ENCODE data around the gene WDR74. TPM values are rescaled to one million over a fixed set of nuclear protein-coding genes. Genes with fewer than 3 reads are reported as not detected.

WDR74 gene
- total and polyA plus RNA-seq, 2 of the 13 experiments (the other 11 are each of a cell fraction or from before 2014, with no cell fraction given), result 77.0 to 83.3 TPM

DNA sequence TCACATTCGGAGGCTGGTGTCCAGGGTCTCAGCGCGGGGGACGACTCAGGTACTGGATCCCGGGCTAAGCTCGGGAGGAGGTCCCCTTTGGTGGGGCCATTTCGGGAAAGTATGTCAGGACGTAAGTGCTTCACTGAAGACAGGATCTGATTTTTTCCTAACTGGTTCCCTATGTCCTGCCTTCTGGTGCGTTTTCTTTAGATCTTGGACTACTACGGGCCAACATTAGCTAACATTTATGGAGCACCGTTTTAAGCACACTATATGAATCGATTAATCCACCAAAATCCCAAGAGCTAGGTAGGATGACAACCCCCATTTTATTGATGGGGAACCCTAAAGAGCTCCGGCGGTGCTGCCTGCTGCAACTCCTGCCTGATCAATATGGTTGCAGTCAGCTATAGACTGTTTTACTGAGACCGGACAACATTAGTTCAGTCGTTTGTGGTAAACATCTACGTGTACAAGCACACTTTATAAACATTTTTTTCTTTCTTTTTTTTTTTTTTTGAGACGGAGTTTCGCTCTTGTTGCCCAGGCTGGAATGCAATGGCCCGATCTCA, 17.0 kb upstream of the WDR74 start (continued):
- TF ChIP-seq ZNF569 (CRISPR knock-in tag; IDR thresholded peaks at IDR 0.05; ENCODE audit: borderline replicate concordance), result 0 out of 2 replicates have a peak, but pooled peaks have one; percentile 20
- 0 out of 2 replicates have a peak, but pooled peaks have one; percentile 3 for TF ChIP-seq FUBP1 (CRISPR knock-in tag; IDR thresholded peaks at IDR 0.05; ENCODE audit: borderline replicate concordance)
- TF ChIP-seq ZNF280D (CRISPR knock-in tag; IDR thresholded peaks at IDR 0.05), result no peak
- TF ChIP-seq EZH2 (conservative IDR thresholded peaks at IDR 0.05; ENCODE audit: low read depth, low read length), result no peak
- TF ChIP-seq RFX1 (IDR thresholded peaks at IDR 0.05), result no peak
- TF ChIP-seq ZFP37 (CRISPR knock-in tag; IDR thresholded peaks at IDR 0.05; ENCODE audit: borderline replicate concordance), result 0 out of 2 replicates have a peak, but pooled peaks have one; percentile 12
- TF ChIP-seq, protein P1, sequence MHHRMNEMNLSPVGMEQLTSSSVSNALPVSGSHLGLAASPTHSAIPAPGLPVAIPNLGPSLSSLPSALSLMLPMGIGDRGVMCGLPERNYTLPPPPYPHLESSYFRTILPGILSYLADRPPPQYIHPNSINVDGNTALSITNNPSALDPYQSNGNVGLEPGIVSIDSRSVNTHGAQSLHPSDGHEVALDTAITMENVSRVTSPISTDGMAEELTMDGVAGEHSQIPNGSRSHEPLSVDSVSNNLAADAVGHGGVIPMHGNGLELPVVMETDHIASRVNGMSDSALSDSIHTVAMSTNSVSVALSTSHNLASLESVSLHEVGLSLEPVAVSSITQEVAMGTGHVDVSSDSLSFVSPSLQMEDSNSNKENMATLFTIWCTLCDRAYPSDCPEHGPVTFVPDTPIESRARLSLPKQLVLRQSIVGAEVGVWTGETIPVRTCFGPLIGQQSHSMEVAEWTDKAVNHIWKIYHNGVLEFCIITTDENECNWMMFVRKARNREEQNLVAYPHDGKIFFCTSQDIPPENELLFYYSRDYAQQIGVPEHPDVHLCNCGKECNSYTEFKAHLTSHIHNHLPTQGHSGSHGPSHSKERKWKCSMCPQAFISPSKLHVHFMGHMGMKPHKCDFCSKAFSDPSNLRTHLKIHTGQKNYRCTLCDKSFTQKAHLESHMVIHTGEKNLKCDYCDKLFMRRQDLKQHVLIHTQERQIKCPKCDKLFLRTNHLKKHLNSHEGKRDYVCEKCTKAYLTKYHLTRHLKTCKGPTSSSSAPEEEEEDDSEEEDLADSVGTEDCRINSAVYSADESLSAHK (CRISPR knock-in tag; IDR thresholded peaks at IDR 0.05; ENCODE audit: borderline replicate concordance), result no peak
- no peak for TF ChIP-seq ARID5B (CRISPR knock-in tag; IDR thresholded peaks at IDR 0.05)
- peak; percentile 9 for TF ChIP-seq IKZF4 (CRISPR knock-in tag; IDR thresholded peaks at IDR 0.05; ENCODE audit: borderline replicate concordance, low read depth, not compliant biosample characterization)
- TF ChIP-seq, protein P2, sequence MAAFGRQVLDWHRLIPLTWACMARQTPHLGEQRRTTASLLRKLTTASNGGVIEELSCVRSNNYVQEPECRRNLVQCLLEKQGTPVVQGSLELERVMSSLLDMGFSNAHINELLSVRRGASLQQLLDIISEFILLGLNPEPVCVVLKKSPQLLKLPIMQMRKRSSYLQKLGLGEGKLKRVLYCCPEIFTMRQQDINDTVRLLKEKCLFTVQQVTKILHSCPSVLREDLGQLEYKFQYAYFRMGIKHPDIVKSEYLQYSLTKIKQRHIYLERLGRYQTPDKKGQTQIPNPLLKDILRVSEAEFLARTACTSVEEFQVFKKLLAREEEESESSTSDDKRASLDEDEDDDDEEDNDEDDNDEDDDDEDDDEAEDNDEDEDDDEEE (CRISPR knock-in tag; IDR thresholded peaks at IDR 0.05), result 0 out of 2 replicates have a peak, but pooled peaks have one; percentile 67
- no peak for TF ChIP-seq SIN3B (IDR thresholded peaks at IDR 0.05; ENCODE audit: low read length)
- no peak for TF ChIP-seq IRF1 (CRISPR knock-in tag; IDR thresholded peaks at IDR 0.05; ENCODE audit: low read depth)

Data from HepG2 (cell line).